Measurements from ENCODE around the gene MAPK1.
"Not testable (repeated sequence)": the region's sequence is repeated elsewhere in the genome, so short reads cannot be mapped to it uniquely, and the experiment has no call there.

Gene MAPK1

GRCh38 chr22:21881841-21882753 lies 14.7 kb upstream of the MAPK1 start:
- no peak for DNase-seq

- DNase-seq, result peak; percentile 23
These were observed 9.2 kb upstream of the MAPK1 start for GRCh38 chr22:21876486-21877176.

GRCh38 chr22:21874953-21875352 lies 7.5 kb upstream of the MAPK1 start:
- DNase-seq, result not testable (repeated sequence)

- no peak for DNase-seq
These were observed 6.2 kb upstream of the MAPK1 start for GRCh38 chr22:21873619-21874018.

- not testable (repeated sequence) for DNase-seq
These were observed 5.3 kb upstream of the MAPK1 start for GRCh38 chr22:21872741-21873140.

GRCh38 chr22:21868651-21869050 lies 1.2 kb upstream of the MAPK1 start:
- no peak for DNase-seq

- DNase-seq, result peak; percentile 20
These were observed 465 bp downstream of the MAPK1 start for GRCh38 chr22:21866833-21867527.

GRCh38 chr22:21865041-21865440 lies 2.4 kb downstream of the MAPK1 start:
- DNase-seq, result no peak

GRCh38 chr22:21862386-21863245 lies 4.8 kb downstream of the MAPK1 start:
- DNase-seq, result no peak

- no peak for DNase-seq
These were observed 5.6 kb downstream of the MAPK1 start for GRCh38 chr22:21861851-21862250.

GRCh38 chr22:21861264-21861848 lies 6.1 kb downstream of the MAPK1 start:
- no peak for DNase-seq

- DNase-seq, result no peak
These were observed 6.9 kb downstream of the MAPK1 start for GRCh38 chr22:21860491-21861039.

- no peak for DNase-seq
These were observed 9.2 kb downstream of the MAPK1 start for GRCh38 chr22:21858025-21858764.

GRCh38 chr22:21857481-21857914 lies 9.9 kb downstream of the MAPK1 start:
- DNase-seq, result no peak

GRCh38 chr22:21856868-21857267 lies 10.6 kb downstream of the MAPK1 start:
- no peak for DNase-seq

- no peak for DNase-seq
These were observed 11.2 kb downstream of the MAPK1 start for GRCh38 chr22:21856197-21856596.

- DNase-seq, result no peak
These were observed 11.8 kb downstream of the MAPK1 start for GRCh38 chr22:21855676-21856075.

GRCh38 chr22:21850660-21851059 lies 16.8 kb downstream of the MAPK1 start:
- DNase-seq, result no peak

GRCh38 chr22:21849489-21849888 lies 18.0 kb downstream of the MAPK1 start:
- no peak for DNase-seq

GRCh38 chr22:21848057-21848456 lies 19.4 kb downstream of the MAPK1 start:
- DNase-seq, result not testable (repeated sequence)

Data from stimulated activated naive CD4-positive, alpha-beta T cell treated with Interleukin-2 at 50 U/mL for 16 hours (primary cell).